ENCODE measurements around the gene OSMR. TPM values are rescaled to one million over a fixed set of nuclear protein-coding genes. Genes with fewer than 3 reads are reported as not detected.

Gene OSMR
- total RNA-seq, 1 donor from 2014 or later, result 0.58 TPM

GRCh38 chr5:38905516-38905915, 59.7 kb downstream of the OSMR start:
- H3K27ac ChIP-seq, result no peak overlapping the region
- Mint-ChIP-seq H3K27me3 (ENCODE audit: insufficient read depth, low read depth) (no peaks in the 10 kb centered on the region), H3K4me1 (no peaks in the 10 kb centered on the region), H3K36me3 (no peaks in the 10 kb centered on the region), H3K9me3 (peaks cover 7% of the 10 kb centered on the region), H3K4me3 (no peak overlapping the region), H3K27ac (no peak overlapping the region)
- H3K4me1 ChIP-seq, result no peaks in the 10 kb centered on the region
- DNase-seq (ENCODE audit: low spot score), result no peak
- H4K20me1 ChIP-seq (ENCODE audit: low read depth), result no peaks in the 10 kb centered on the region
- H2AFZ ChIP-seq (replicated peaks), result no peak overlapping the region
- no peak overlapping the region for H3K4me2 ChIP-seq
- H3K4me3 ChIP-seq, result no peak overlapping the region
- H3F3A ChIP-seq (ENCODE audit: low read depth), result no peaks in the 10 kb centered on the region
- H3K9ac ChIP-seq, result no peak overlapping the region
- no peaks in the 10 kb centered on the region for H3K9me3 ChIP-seq (ENCODE audit: low read depth)
- no peaks in the 10 kb centered on the region for H3K36me3 ChIP-seq
- no peaks in the 10 kb centered on the region for H3K79me2 ChIP-seq (ENCODE audit: low read depth)
- TF ChIP-seq CTCF (IDR thresholded peaks at IDR 0.05) (no peak), EZH2 (IDR thresholded peaks at IDR 0.05) (no peak), EZH2phosphoT487 (IDR thresholded peaks at IDR 0.05) (no peak)
- no peaks in the 10 kb centered on the region for H3K27me3 ChIP-seq

GRCh38 chr5:38906503-38906902, 60.7 kb downstream of the OSMR start:
- no peak overlapping the region for H2AFZ ChIP-seq (replicated peaks)
- no peak overlapping the region for H3K4me3 ChIP-seq
- Mint-ChIP-seq H3K4me3 (no peak overlapping the region), H3K9me3 (peaks cover 11% of the 10 kb centered on the region), H3K27ac (no peak overlapping the region), H3K4me1 (no peaks in the 10 kb centered on the region), H3K27me3 (ENCODE audit: insufficient read depth, low read depth) (no peaks in the 10 kb centered on the region), H3K36me3 (no peaks in the 10 kb centered on the region)
- no peak for DNase-seq (ENCODE audit: low spot score)
- H3K79me2 ChIP-seq (ENCODE audit: low read depth), result no peaks in the 10 kb centered on the region
- H3F3A ChIP-seq (ENCODE audit: low read depth), result no peaks in the 10 kb centered on the region
- H3K9me3 ChIP-seq (ENCODE audit: low read depth), result no peaks in the 10 kb centered on the region
- no peak overlapping the region for H3K9ac ChIP-seq
- no peak overlapping the region for H3K4me2 ChIP-seq
- no peaks in the 10 kb centered on the region for H3K4me1 ChIP-seq
- H4K20me1 ChIP-seq (ENCODE audit: low read depth), result no peaks in the 10 kb centered on the region
- no peak overlapping the region for H3K27ac ChIP-seq
- no peaks in the 10 kb centered on the region for H3K27me3 ChIP-seq
- TF ChIP-seq EZH2 (IDR thresholded peaks at IDR 0.05) (no peak), CTCF (IDR thresholded peaks at IDR 0.05) (no peak), EZH2phosphoT487 (IDR thresholded peaks at IDR 0.05) (no peak)
- no peaks in the 10 kb centered on the region for H3K36me3 ChIP-seq

DNA sequence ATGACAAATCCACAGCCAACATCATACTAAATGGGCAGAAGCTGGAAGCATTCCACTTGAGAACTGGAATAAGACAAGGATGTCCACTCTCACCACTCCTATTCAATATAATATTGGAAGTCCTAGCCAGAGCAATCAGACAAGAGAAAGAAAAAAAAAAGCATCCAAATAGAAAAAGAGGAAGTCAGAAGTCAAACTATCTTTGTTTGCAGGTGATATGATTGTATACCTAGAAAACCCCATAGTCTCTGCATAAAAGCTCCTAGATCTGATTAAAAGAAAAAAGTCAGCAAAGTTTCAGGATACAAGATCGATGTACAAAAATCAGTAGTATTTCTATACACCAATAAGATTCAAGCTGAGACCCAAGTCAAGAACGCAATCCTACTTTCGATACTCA, 66.1 kb downstream of the OSMR start:
- TF ChIP-seq EZH2phosphoT487 (IDR thresholded peaks at IDR 0.05) (no peak), EZH2 (IDR thresholded peaks at IDR 0.05) (no peak)
- no peaks in the 10 kb centered on the region for H3K9me3 ChIP-seq (ENCODE audit: low read depth)
- Mint-ChIP-seq H3K27ac (no peak overlapping the region), H3K27me3 (ENCODE audit: insufficient read depth, low read depth) (no peaks in the 10 kb centered on the region), H3K9me3 (peaks cover 7% of the 10 kb centered on the region), H3K4me3 (no peak overlapping the region), H3K4me1 (no peaks in the 10 kb centered on the region), H3K36me3 (no peaks in the 10 kb centered on the region)
- no peaks in the 10 kb centered on the region for H3K4me1 ChIP-seq
- no peak overlapping the region for H2AFZ ChIP-seq (replicated peaks)
- H3K36me3 ChIP-seq, result no peaks in the 10 kb centered on the region
- no peak overlapping the region for H3K27ac ChIP-seq
- no peaks in the 10 kb centered on the region for H3F3A ChIP-seq (ENCODE audit: low read depth)
- H3K79me2 ChIP-seq (ENCODE audit: low read depth), result no peaks in the 10 kb centered on the region
- H4K20me1 ChIP-seq (ENCODE audit: low read depth), result no peaks in the 10 kb centered on the region
- DNase-seq (ENCODE audit: low spot score), result no peak
- H3K4me2 ChIP-seq, result no peak overlapping the region
- no peak overlapping the region for H3K9ac ChIP-seq
- no peak overlapping the region for H3K4me3 ChIP-seq
- H3K27me3 ChIP-seq, result no peaks in the 10 kb centered on the region

- H3K36me3 ChIP-seq, result no peaks in the 10 kb centered on the region
- H3K79me2 ChIP-seq (ENCODE audit: low read depth), result no peaks in the 10 kb centered on the region
- no peaks in the 10 kb centered on the region for H3K9me3 ChIP-seq (ENCODE audit: low read depth)
- Mint-ChIP-seq H3K4me1 (no peaks in the 10 kb centered on the region), H3K27ac (no peak overlapping the region), H3K27me3 (ENCODE audit: insufficient read depth, low read depth) (no peaks in the 10 kb centered on the region), H3K36me3 (no peaks in the 10 kb centered on the region), H3K4me3 (no peak overlapping the region), H3K9me3 (peaks cover 7% of the 10 kb centered on the region)
- DNase-seq (ENCODE audit: low spot score), result no peak
- H4K20me1 ChIP-seq (ENCODE audit: low read depth), result no peaks in the 10 kb centered on the region
- no peak overlapping the region for H3K4me2 ChIP-seq
- no peak overlapping the region for H3K4me3 ChIP-seq
- TF ChIP-seq EZH2phosphoT487 (IDR thresholded peaks at IDR 0.05) (no peak), EZH2 (IDR thresholded peaks at IDR 0.05) (no peak), CTCF (IDR thresholded peaks at IDR 0.05) (no peak)
- no peak overlapping the region for H3K27ac ChIP-seq
- no peak overlapping the region for H2AFZ ChIP-seq (replicated peaks)
- H3F3A ChIP-seq (ENCODE audit: low read depth), result no peaks in the 10 kb centered on the region
- H3K4me1 ChIP-seq, result no peaks in the 10 kb centered on the region
- H3K27me3 ChIP-seq, result no peaks in the 10 kb centered on the region
- no peak overlapping the region for H3K9ac ChIP-seq
Measured at GRCh38 chr5:38913714-38914113, 67.9 kb downstream of the OSMR start.
